SK-N-MC (cell line): ENCODE data around the gene PYCR2.

Experiments
- FOXP2 ChIP-seq: optimal IDR thresholded peaks from 2 replicates; pipeline ENCODE3; 2011; ENCODE audit warnings: mild to moderate bottlenecking, moderate library complexity; ENCODE audit not compliant: insufficient read depth; ENCODE audit errors: extremely low read length, control extremely low read depth
- POLR2AphosphoS5 ChIP-seq: IDR thresholded peaks from 2 replicates; pipeline ENCODE4 v1.6.1; 2012; ENCODE audit warnings: mild to moderate bottlenecking, low read depth, low read length, borderline replicate concordance

DNA sequence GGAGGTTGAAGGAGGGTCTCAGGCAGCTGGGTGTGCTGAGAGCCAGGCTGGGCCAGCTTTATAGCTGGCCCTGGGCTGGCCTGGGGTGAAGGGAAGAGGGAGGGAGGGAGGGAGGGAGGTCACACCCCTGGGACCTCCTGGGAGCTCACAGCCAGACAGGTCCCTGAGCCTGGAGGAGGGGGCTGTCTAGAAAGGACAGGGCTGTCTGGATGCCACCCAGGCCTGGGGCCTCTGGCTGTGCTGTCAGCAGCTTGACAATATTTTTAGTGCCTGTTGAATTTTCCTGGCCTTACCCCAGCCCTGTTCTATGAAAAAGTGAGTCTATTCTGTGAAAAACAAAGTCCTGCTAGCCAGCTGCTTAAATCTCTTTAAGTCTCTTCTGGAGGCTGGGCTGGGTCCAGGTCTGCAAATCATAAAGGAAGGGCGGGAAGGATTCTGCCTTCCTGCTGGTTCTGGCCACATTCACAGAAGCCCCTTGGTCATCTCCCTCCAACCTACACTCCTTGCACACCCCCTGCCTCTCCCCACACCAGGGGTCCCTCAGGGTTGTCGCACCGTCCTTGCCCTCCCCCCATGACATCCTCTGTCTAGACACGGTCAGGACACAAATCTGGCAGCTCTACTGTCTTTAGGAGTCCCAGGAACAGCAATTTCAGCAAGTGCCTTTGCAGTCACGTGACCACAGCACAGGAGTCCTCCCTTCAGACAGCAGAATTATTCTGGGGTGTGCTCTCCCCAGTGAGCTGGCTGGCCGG is 17.3 kb upstream of the PYCR2 start, which contains the start of gene LEFTY2:
- TF ChIP-seq FOXP2 (no peak), POLR2AphosphoS5 (no peak)
